GM21576 (cell line): ENCODE data around the gene MSRB1.

Experiments used
- ATAC-seq: cut with Tn5 transposase; IDR thresholded peaks from one replicate; pipeline ENCODE4 v1.9.1; 2021; ENCODE audit warnings: mild to moderate bottlenecking, moderate library complexity; ENCODE audit not compliant: unreplicated experiment

MSRB1 gene, protein sequence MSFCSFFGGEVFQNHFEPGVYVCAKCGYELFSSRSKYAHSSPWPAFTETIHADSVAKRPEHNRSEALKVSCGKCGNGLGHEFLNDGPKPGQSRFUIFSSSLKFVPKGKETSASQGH

DNA sequence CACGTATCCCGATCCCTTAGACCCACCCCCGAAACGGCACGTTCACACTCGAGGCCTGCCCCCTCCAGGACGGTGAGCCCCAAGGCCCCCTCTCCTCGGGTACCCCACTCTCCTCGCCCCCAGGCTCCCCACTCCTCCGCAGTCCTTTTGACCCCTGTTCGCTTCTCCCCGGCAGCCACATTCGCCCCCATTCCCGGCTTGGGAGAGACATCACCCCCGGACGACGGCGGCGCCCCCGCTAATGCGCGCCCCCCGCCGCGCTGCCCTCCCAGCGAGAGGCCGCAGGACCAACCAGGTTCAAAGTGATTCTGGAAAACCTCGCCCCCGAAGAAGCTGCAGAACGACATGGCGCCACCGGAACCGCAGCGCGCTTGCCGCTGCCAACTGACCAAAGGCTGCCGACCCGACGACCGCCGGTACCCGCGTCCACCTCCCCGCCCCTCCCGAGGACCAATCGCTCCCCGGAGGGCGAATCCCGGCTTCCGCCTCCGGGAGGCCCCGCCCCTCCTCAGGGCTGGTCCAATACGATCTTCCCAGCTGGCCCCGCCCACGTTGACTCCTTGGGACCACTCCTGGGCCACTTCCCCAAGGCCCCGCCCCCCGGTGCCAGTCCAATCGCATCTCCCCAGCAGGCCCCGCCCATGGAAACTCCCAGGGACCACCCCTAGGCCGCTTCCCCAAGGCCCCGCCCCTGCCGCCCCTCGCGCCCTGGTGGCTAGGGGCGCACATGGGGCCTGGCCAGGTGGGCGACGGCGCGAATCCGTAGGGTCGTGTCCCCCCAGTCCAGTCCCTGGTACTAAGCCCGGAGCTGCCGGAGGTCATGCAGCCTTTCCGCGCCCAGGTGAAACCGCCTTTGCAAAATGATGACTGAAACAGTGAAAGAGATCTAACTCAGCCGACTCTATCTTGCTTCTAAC lies at the start of gene MSRB1:
MSRB1 (minus strand) TSS at position 390 of the 917 bp plus-strand sequence; CDS start at position 347, 43 bp downstream.
- peak; percentile 83 for ATAC-seq

- ATAC-seq: peak; percentile 42
Observed at GRCh38 chr16:1991948-1992703, 49.1 kb upstream of the MSRB1 start.

DNA sequence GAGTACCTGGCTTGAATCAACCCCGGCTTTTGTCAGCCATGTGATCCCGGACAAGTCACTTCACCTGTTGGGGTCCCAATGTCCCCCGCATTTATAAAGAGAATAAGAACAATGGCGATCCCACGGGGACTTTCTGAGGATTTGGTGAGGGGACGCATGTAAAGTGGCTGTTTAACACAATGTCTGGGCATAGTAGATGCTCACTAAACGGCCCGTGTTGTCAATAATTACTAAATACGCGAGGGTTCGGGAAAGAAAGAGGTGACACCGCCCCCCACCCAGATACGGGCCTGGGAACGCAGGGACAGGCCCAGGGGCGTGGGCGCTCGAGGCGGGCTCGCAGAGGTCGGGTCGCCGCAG lies 48.6 kb upstream of the MSRB1 start:
- ATAC-seq: no peak

GRCh38 chr16:1991135-1991551 lies 48.1 kb upstream of the MSRB1 start:
- ATAC-seq: peak; percentile 28

GRCh38 chr16:1990351-1991134 lies 47.5 kb upstream of the MSRB1 start:
- no peak for ATAC-seq

GRCh38 chr16:1990101-1990350 lies 47.0 kb upstream of the MSRB1 start:
- no peak for ATAC-seq

DNA sequence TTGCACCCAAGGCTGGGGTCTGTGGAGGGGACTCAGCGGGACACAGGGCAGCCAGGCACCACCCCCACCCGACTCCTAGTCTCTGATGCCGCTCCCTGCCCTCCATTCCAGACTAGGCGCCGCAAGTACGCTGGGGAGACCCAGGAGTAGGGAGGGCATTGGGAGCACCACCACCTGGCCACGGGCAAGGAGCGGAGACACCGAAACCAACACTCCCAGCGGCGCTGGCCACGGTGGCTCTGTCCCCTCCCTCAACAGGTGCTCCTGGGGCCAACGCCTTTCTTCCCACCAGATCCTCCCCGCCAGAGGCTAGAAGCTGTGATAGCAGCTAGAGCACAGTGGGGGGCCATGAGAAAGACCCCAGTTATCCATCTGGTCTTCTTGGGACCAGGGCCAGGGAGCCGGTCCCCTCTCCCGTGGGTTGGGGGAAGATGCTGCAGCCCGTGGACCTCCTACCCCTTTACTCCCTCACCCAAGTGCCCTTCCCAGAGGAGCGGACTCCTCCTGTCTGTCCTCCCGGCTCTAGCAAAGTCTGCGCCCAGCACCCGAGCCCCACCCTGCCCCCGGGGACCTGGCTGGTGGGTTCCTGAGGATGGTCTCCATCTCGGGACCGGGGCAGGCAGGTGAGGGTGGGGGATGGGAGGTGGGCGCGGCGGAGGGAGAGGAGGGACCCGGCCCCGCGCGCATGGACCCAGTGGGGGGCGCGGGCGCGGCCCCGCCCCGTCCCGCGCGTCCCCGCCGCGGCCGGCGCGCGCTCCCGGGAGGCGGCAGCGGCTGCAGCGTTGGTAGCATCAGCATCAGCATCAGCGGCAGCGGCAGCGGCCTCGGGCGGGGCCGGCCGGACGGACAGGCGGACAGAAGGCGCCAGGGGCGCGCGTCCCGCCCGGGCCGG lies 46.5 kb upstream of the MSRB1 start, which contains the start of gene SYNGR3:
SYNGR3 (plus strand) TSS at position 762 of the 892 bp plus-strand sequence. CDS start 133 bp downstream, outside the sequence.
- no peak for ATAC-seq

DNA sequence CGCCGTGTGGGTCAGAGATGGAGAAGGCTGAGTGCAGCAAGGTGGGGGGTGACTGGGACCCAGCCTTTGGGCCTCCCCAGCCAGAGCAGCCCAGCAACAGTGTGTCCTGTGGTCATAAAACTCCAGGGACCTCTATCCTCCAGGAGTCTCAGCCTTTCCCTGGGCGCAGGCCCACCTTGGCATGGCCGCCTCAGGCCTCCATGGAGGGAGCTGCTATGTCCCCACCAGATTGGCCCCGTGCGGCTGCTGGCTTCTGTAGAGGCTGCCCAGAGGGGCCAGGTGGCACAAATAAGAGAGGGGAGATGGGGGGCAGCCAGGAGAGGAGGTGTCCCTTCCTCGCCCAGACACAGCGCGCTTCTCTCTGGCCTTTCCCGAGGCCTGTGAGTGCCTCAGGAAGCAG lies 44.2 kb upstream of the MSRB1 start:
- no peak for ATAC-seq

DNA sequence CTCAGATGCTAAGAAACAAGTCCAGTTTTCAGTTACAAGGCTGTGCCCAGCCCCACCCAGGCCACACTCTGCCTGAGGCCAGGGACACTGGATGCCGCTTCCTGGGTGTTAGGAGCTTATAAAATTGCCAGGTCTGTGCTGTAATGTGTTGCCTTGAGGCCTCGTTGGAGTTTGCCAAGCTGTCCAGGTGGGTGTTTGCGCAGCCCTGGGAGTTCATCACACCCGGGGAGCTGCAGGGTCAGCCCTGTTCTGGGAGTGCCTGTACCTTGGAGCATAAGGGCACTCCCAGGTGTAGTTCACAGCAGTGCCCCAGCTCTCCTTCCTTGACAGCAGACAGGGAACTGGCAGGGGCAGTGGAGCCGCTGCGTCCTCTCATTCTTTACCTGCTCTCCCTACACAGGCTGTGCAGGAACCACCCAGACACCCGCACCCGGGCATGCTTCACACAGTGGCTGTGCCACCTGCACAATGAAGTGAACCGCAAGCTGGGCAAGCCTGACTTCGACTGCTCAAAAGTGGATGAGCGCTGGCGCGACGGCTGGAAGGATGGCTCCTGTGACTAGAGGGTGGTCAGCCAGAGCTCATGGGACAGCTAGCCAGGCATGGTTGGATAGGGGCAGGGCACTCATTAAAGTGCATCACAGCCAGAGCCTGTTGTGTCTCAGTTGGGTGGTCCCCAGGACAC lies 42.6 kb upstream of the MSRB1 start:
- no peak for ATAC-seq

GRCh38 chr16:1984347-1985225 lies 41.6 kb upstream of the MSRB1 start:
- ATAC-seq: no peak

DNA sequence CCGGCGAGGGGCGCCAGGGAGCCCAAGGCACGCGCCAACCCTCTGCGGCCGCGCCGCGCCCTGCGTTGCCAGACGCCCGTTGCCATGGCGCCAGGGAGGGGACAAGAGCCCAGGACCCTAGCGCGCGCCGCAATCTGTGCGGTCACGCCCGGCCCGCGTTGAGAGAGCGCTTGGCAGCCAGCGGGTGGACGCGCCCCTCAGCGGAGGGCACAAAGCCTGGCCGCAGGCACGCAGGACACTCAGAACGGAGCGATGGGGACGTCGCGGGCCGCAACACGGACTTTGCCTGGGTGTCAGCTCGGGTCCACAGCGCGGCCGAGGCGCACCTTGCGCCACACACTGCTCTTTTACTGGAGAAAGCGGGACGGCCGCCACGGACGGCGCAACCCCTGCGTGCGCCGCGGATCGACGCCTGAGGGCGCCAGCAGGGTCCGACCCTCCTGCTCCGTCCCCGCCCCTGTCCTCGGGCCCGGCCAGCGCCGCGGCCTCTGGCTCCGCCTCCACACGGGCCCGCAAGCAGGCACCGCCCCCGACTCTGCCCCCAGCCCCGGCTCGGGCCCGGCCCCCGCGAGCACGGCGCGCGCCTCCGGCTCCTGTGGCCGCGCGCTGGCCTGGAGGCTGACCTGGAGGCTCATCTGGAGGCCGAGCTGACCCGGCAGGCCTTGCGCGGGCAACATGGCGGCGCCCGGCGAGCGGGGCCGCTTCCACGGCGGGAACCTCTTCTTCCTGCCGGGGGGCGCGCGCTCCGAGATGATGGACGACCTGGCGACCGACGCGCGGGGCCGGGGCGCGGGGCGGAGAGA lies 40.7 kb upstream of the MSRB1 start, which contains the start of gene GFER:
GFER (plus strand) TSS at position 650 of the 803 bp plus-strand sequence; CDS start at position 676, 26 bp downstream.
- ATAC-seq: peak; percentile 73

DNA sequence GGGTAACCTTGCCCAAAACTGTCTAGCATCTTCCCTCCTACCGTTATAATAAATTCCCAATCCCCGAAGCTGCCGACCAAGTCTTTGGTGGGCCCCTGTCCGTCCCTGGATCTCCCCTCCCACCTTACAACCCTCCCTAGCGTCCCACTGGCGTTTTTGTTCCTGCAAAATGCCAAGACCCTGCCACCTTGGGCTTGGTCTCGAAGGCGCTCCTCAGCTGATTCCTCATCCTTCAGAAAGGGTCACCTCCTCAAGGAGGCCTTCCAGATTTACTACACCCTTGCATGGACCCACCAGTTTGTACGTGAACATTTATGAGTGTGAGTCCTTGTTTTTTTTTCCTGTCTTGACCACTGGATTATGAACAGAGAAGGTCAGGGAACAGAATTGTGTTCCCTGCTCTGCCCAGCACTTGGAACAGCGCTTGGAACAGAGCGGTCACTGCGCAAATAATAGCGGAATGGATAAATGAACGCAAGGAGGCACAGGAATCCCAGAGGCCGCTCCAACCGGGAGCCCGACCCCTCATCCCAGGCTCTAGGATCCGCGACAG lies 40.1 kb upstream of the MSRB1 start:
- no peak for ATAC-seq

DNA sequence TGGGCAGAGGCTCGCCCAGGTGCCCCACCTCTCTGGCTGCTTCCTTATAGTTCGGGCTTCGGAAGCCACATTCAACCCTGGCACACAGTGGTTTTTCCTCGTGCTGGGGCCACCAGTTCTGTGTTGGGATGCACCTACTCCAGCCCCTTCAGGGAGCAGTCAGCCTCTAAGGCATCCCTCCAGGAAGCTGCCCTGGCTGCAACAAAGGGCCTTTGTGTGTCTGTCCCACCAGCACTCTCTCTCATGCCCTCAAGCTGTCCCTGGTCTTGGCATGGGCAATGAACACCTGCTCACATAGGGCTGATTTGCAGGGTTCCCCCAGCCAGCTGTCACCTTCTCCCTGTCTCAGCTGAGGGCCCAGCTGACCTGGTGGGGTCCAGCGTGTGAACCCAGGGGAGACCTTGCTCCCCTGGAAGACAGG lies 39.0 kb upstream of the MSRB1 start:
- ATAC-seq: no peak

- ATAC-seq: no peak
Observed at GRCh38 chr16:1981398-1981836, 38.4 kb upstream of the MSRB1 start, which contains the start of gene NOXO1. NOXO1 (minus strand) TSS chr16:1981469; CDS start chr16:1981179, 290 bp downstream.

GRCh38 chr16:1980770-1981087 lies 37.7 kb upstream of the MSRB1 start:
- ATAC-seq: no peak

- ATAC-seq: no peak
Observed at GRCh38 chr16:1980030-1980769, 37.2 kb upstream of the MSRB1 start.
